ENCODE measurements around the gene KLF17.
"Not testable (repeated sequence)": the region's sequence is repeated elsewhere in the genome, so short reads cannot be mapped to it uniquely, and the experiment has no call there.

- not testable (repeated sequence) for TF ChIP-seq CTCF, POLR2A (IDR thresholded peaks at IDR 0.05)
Observed at GRCh38 chr1:44139565-44139964, 20.9 kb downstream of the KLF17 start.

Measured in heart left ventricle (tissue), 13 donors.